ENCODE data around the gene RFX1.

- TF ChIP-seq POLR2A (IDR thresholded peaks at IDR 0.05), result no peak
- no peak for TF ChIP-seq CTCF (IDR thresholded peaks at IDR 0.05)
Observed at GRCh38 chr19:13978351-13979243, 27.5 kb downstream of the RFX1 start.
